Measurements from ENCODE around the gene RHBDF2. TPM values are rescaled to one million over a fixed set of nuclear protein-coding genes. Genes with fewer than 3 reads are reported as not detected.
"Not testable (repeated sequence)": the region's sequence is repeated elsewhere in the genome, so short reads cannot be mapped to it uniquely, and the experiment has no call there.

Gene RHBDF2
- total RNA-seq, 2 donors from 2014 or later: 16.0 to 18.9 TPM

DNA sequence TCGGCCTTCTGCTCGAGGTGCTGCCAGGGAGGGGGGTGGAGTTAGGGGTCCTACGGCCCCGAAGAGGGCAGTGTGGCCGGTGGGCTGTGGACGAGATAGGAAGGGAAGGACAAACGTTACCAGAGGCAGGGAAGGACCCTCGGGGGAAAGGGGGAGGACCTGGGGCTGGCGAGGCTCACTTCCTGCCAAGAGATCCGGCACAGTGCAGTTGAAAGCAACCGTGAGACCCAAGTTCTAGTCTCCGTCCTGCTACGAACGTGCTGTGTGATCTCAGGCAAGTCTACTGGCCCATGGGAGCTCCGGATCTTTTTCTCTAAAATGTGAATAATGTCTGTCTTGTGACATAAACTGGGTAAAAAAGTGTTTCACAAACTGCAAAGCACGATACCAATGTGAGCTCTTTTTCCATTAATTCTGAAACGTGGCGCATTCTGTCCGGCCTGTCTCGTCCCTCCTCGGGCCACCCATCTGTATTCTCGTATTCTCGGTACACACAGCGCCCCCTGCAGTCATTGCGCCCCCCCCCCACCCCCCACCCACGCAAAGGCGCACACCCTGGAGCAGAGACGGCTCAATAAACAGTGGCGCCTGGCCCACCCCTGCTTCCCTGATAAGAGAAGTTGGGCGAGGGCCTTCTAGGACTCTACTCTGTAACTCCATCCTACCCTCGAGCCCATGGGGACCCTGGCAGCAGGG is 27.5 kb upstream of the RHBDF2 start:
- intact Hi-C loops (cut with DNase I): no loop called here
- peak; percentile 25 to 49 for ATAC-seq
- DNase-seq: peak; percentile 88

DNA sequence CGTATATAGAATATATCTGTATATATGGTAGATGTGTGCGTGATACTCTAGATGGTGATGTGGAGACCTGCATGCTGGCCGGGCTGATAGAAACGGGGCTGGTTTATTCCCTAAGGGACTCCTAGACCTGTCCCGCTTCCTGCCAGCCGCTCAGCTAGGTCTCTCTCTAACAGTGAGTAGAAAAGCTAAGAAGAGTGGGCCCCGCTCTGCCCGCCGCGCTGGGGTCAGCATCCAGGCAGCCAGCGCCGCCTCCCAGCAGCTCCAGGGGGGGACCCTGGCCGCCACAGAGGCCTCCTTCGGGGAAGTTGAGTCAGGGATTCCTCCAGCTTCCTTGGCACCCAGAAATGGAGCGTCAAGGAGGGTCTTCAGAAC is 26.9 kb upstream of the RHBDF2 start:
- ATAC-seq (no peak), DNase-seq (peak; percentile 52)
- intact Hi-C loops (cut with DNase I): no loop called here

DNA sequence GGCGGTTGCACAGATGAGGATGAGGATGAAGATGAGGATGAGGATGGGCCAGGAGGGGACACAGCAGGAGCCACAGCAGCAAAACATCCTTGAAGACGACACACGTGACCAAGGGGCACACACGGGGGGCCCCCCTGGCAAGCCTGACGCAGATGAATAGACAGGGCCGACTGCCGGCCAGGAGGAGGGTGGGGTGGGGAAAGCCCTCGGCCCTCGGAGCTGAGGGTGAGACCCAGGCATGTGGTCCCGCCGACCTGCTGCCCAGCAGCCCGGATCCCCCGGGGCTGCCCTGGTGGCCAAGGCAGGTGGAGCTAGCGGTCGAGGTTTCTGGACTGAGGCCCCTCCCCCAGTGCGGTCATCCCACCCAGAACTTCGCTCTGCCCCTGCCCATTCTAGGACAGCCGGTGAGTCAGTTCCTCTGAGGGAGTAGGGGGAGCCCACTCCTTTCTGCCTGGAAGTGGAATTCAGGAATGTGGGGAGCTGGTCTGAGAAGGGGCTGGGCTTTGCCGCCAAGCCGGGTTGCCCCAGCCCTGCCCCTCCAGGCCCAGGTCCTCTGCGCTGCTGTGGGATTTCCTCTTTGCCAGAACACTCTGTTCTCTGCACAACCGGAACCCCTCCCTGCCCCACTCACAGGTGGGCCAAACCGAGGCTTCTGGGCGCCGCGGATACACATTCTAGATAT is 26.3 kb upstream of the RHBDF2 start:
- DNase-seq (peak; percentile 86), ATAC-seq (peak; percentile 3 to 54)
- intact Hi-C loops (cut with DNase I): no loop called here

DNA sequence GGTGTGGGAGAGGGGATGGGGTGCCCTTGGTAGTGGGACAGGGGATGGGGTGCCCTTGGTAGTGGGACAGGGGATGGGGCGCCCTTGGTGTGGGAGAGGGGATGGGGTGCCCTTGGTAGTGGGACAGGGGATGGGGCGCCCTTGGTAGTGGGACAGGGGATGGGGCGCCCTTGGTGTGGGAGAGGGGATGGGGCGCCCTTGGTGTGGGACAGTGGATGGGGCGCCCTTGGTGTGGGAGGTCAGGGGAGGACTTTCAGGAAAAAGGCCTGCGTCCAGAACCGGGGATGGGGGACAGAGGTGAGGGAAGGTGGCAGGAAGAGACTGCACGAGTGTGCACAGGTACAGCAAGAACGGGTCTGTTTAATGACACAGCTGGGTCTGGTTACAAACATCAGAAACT is 25.8 kb upstream of the RHBDF2 start:
- ATAC-seq; intact Hi-C loops (cut with DNase I); DNase-seq: not testable (repeated sequence)

DNA sequence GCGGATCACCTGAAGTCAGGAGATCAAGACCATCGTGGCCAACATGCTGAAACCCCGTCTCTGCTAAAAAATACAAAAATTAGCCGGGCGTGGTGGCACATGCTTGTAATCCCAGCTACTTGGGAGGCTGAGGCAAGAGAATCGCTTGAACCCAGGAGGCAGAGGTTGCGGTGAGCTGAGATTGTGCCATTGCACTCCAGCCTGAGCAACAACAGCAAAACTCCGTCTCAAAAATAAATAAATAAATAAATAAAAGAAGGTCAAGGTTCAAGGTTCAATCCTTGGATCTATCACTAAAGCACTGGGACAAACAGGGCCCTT is 24.2 kb upstream of the RHBDF2 start:
- intact Hi-C loops (cut with DNase I); DNase-seq; ATAC-seq: not testable (repeated sequence)

DNA sequence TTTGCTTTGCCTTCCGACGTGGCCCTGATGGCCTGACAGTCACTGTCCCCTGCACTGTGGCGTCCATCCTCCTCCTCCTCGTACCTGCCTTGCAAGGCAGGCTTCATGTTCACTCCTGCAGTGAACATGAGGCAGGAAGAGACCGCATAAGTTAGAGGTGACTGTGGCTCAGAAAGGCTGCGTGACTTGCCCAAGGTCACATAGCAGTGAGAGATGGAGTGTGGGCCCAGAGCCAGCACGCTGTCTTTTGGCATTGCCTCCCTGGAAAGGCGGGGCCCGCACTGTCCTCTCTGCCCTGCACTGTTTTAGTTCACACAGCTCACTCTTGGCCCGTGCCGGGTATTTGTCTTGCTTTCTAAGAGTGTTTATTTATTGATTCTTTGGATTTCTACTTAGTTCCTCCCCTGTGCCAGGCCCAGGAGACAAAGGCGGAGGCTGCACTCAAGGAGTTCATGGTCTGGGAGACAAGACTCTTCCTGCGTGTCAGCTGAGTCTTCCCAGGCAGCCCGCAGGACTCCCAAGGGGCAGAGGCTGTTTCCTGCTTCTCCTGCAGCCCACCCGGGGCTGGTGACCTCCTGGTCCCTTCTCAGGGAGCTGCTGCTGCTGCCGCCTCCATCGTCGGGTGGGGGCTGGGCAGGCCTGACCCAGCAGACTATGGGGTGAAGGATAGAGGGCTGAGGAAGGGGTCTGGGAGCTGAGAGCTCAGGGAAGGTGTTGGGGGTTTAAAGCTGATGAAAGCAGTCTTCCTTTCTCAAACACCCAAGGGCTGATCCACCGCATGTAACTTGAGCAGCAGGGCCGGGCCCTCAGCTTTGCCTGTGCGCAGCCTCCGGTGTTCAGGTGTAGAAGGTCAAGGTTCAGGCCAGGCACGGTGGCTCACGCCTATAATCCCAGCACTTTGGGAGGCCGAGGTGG is 23.6 kb upstream of the RHBDF2 start:
- intact Hi-C loops (cut with DNase I): no loop called here
- ATAC-seq: peak; percentile 18 to 24
- DNase-seq: peak; percentile 84

DNA sequence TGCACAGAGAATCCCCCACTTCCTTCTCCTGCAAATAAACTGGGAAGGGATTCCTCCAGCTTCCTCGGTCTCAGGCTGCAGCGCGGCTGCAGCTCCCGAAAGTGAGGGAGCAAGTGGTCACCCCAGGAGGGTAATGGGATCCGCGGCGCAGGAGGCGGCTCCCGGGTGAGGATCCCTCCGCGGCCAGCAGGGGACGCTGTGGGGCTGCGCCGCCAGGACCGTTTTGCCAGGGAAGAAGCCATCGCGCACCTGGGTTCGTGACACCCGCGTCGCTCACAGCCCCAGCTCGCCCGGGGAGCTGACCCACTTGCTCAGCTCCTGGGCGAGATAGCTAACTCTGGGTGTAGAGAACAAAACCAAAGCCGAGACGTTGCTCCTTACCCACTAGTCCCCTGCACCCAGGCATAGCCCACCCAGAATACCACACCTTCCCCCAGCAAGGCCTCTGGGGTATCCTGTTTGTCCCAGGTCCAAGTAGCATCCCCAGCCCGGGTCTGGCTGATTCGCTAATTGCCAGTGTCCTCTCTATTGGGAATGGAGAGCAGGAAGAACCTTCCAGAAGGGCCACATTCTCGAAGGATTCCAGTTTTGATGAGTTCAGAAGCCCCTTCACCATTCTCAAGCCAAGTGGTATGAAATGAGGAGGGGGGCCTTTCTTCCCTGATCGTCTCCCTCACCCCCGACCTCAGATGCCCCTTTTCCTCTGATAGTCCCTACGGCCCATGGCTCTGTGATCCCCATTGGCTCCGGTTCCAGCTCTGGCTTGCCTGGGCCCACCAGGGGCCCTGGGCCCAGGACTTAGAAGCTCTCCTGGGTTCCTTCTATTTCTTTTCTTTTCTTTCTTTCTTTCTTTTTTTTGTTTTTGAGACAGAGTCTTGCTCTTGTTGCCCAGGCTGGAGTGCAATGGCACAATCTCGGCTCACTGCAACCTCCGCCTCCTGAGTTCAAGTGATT is 22.1 kb upstream of the RHBDF2 start:
- peak; percentile 75 for DNase-seq
- ATAC-seq: peak; percentile 36 to 62
- intact Hi-C loops (cut with DNase I): loop anchor here (2.0 kb wide), 2 partner anchors 61 to 99 kb away; partner anchors contain the start of gene ST6GALNAC2 (in 1 of the 2)

DNA sequence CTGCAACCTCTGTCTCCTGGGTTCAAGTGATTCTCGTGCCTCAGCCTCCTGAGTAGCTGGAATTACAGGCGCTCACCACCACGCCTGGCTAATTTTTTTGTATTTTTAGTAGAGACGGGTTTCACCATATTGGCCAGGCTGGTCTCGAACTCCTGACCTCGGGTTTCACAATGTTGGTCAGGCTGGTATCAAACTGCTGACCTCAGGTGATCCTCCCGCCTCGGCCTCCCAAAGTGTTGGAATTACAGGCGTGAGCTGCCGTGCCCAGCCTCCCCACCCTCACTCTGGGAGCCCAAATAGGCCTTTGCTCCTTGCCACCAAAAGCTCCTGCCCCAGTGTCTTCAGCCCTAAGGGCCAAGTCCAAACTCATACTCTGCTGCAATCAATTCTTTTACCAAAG is 20.5 kb upstream of the RHBDF2 start:
- intact Hi-C loops (cut with DNase I): loop anchor here (1.0 to 2.0 kb wide), 3 partner anchors 26 to 101 kb away; partner anchors contain the start of gene ST6GALNAC2 (in 1 of the 2)
- not testable (repeated sequence) for DNase-seq, ATAC-seq

DNA sequence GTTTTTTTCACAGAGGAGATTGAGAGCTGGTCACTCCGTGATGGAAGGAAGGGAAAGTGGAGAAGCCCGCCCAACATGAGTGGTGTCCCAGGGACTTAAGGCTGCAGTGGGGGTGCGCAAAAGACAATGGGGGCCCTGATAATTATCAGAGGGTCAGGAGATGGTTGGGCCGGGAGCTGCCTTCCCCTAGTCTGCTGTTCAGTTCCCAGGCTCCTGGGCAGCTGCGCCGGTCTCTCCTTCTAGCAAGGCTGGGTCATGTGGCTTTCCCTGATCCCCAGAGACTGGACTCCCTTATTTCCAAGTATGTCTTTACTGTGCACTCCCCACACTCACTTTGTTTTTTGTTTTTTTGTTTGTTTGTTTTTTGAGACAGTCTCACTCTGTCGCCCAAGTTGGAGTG is 20.0 kb upstream of the RHBDF2 start:
- ATAC-seq (no peak), DNase-seq (no peak)
- intact Hi-C loops (cut with DNase I): no loop called here

DNA sequence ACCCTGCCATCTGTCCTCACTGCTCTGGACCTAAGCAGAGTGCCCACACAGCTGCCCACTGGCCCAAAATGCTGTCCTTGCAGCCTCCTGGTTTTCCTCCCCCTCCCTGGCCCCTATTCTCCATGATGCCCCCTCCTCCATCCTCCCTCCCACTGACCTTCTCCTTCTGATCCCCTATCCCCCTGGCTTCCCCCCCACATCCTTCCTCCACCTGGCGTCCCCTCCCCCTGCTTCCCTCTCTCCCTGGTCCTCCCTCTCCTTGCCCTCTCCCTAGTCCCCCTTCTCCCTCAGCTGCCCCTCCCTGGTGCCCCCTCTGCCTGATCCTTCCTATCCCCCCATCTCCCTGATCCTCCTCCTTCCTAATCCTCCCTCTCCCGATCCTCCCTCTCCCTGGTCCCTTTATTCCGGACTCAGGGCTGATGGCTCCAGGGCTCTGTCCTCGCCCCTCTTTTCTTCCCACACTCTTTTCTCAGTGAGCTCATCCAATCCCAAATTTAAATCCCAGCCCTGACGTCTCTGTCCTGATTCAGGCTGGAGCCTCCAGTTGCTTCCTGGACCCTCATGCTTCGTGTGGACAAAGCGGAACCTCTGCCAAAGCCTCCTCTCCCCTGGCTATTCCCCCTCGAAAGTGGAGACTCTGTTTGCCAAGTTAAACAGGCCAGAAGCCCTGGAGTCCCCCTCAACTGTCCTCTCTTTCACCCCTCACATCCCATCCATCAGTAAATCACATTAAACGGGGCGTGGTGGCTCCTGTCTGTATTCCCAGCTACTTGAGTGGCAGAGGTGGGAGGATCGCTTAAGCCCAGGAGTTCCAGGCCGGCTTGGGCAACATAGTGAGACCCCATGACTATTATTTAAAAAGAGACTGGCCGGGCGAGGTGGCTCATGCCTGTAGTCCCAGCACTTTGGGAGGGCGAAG is 18.1 kb upstream of the RHBDF2 start:
- ATAC-seq: no peak
- intact Hi-C loops (cut with DNase I): no loop called here
- no peak for DNase-seq

DNA sequence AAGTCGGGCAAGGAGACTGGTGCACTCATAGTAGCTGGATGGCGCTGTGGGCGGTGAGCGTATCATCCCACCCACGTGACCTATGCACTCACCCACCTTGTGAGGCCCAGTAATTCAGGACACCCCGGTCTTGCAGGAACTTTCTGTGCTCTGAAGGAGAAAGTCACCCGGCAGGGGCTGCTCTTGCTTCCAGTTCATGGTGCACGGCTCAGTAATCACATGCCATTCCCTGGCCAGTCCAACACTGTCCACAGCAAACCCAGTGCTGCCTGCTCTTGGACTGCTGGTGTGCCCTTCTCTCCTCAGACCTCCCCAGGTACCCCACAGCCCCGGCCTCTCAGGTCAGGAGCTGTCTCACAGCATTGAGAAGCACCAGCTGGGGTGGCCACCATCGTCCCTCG is 16.4 kb upstream of the RHBDF2 start:
- no peak for ATAC-seq
- intact Hi-C loops (cut with DNase I): no loop called here
- no peak for DNase-seq

DNA sequence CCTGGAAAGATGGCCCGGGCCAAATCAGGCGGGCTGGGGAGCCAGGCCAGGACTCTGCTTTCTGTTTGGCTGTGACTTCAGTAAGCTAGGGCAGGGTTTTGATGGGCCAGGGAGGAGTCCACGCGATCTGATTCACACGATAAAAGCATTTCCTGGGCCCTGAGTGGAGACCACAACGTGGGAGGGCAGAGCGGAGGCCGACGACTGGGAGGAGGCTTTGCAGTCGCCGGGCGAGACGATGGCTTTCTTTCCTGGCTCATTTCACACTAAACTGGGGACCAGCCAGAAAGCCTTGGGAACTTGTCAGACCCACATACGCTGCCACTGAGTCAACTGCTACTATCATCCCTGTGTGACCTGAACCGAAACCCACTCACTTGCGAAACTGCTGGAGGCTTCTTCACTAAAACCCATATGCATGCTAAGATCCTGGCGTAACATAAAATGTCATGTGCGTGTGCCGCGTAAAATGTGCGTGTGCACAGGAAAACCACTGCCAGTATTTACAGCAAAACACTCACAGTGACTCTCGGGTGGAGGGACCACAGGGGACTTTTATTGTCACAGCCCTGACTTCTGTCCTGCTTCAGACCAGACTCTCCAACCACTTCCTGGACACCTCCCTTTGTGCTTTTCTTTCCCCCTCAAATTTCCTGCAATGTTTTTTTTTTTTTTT is 14.2 kb upstream of the RHBDF2 start:
- ATAC-seq (peak; percentile 74 to 80), DNase-seq (peak; percentile 82)
- intact Hi-C loops (cut with DNase I): no loop called here

DNA sequence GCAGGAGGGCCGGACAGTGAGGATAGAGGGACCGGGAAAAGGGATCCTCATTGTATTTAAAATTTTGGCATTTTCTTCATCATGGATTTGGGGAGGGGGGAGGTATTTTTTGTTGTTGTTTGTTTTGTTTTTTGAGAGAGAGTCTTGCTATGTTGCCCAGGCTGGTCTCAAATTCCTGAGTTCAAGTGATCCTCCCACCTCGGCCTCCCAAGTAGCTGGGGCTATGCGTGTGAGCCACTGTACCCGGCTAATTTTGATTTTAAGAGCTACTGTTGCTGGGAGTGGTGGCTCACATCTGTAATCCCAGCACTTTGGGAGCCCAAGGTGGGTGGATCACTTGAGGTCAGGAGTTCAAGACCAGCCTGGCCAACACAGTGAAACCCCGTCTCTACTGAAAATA is 13.1 kb upstream of the RHBDF2 start:
- ATAC-seq; intact Hi-C loops (cut with DNase I); DNase-seq: not testable (repeated sequence)

DNA sequence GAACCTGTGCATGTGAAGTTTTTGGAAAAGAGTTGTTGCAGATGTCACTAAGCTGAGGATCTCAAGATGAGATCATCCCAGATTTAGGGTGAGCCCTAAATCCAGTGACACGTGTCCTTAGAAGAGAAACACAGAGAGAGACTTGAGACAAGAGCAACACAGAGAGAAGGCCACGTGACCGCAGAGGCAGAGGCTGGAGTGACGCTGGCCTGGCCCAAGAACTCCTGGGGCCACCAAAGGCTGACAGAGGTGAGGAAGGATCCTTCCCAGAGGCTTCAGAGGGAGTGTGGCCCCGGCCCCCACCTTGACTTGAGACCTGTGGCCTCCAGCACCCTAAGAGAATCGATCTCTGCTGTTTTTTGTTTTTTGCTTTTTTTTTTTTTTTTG is 12.1 kb upstream of the RHBDF2 start:
- no peak for ATAC-seq
- intact Hi-C loops (cut with DNase I): no loop called here
- DNase-seq: no peak

DNA sequence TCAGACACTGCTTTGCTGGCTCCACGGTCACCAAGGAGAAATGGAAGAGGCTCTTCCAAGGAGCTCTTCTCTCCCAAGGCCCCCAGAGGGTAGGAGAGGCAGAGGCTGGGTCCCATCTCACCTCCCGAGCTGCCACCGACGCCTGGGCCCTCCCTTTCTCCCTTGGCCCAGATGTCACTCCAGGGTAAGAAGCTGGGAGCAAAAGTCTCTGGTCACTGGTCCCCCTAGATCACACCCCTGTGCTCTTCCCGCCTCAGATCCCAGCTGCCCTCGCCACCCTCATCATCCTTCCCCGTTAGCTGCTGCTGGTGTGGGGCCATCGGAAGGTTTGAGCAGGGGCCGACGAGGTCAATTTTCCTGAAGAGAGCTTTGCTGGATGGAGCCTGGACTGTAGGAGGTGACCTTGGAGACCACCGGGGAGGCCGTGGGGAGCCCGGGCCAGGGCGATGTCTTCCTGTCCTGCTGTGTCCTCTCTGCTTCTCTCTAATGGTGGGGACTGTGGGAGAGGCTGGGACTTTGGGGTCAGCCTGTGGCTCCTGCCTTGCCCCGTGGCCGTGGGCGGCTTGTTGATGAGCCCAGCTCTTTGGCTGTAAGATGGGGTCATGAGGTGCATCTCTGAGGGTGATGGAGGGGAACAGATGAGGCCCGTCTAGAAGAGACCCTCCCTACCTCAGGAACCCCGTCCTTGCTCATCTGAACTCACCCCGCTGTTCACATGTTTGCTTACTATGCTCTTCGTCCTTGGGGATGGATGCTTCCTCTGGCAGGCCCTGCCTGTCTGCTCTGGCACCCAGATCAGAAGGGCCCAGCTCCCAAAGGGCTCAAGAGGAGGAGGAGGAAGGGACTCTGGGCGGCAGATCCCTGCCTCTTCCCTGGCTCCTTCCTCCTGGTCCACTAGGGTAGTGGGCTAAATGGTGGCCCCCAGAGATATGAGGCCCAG is 11.4 kb upstream of the RHBDF2 start:
- DNase-seq: no peak
- ATAC-seq: no peak

More for the DNA sequence above, 11.4 kb upstream of the RHBDF2 start:
- intact Hi-C loops (cut with DNase I): no loop called here
